ENCODE results near the gene DDIAS.

The DDIAS gene

DNA sequence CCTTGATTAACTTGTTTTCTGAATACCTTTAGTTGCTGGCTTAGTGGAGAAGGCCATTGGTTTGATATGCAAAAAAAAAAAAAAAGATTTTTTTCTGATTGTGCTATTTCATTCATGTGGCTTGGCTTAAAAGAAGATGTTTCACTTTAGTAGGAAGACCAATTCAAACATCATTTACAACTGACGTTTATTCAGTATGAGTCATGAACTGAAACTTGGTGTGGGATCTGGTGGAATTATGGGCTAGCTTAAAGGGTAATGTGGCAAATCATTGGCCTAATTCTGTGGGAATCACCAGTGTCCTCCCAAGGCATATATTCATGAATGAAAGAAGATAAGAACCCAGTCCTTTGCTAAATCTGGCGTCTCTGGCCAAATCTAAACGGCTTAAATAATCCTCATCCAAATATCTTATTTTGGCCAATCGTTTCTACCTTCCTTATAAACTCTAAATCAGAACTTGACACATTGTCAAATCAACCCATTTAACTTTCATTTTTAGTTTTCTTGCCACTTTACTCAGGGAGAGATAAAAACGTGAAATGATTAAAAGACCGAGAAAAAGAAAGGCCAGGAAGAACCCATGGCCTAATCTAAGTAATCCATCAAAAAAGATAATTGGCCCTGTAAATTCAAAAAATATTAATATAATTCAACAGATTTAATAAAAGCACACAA lies 77.0 kb downstream of the DDIAS start:
- peak; percentile 88 for FAIRE-seq
- TF ChIP-seq TAF1 (IDR thresholded peaks at IDR 0.05; ENCODE audit: borderline replicate concordance, low read depth, low read length) (no peak), POLR2AphosphoS5 (IDR thresholded peaks at IDR 0.05; ENCODE audit: low read depth, low read length) (no peak), POLR2A (IDR thresholded peaks at IDR 0.05; ENCODE audit: low read depth, low read length) (no peak)
- DNase-seq (ENCODE audit: insufficient read length) = no peak

- DNase-seq (ENCODE audit: insufficient read length) = no peak
- no peak for FAIRE-seq
- no peak for TF ChIP-seq POLR2AphosphoS5 (IDR thresholded peaks at IDR 0.05; ENCODE audit: low read depth, low read length)
- TF ChIP-seq POLR2A (IDR thresholded peaks at IDR 0.05; ENCODE audit: low read depth, low read length) = no peak
- no peak for TF ChIP-seq TAF1 (IDR thresholded peaks at IDR 0.05; ENCODE audit: borderline replicate concordance, low read depth, low read length)
Observed at GRCh38 chr11:82979824-82980223, 78.3 kb downstream of the DDIAS start.

GRCh38 chr11:82980292-82980691 lies 78.8 kb downstream of the DDIAS start:
- DNase-seq (ENCODE audit: insufficient read length) = no peak
- FAIRE-seq = no peak
- TF ChIP-seq POLR2A (IDR thresholded peaks at IDR 0.05; ENCODE audit: low read depth, low read length) = no peak
- TF ChIP-seq POLR2AphosphoS5 (IDR thresholded peaks at IDR 0.05; ENCODE audit: low read depth, low read length) = no peak
- no peak for TF ChIP-seq TAF1 (IDR thresholded peaks at IDR 0.05; ENCODE audit: borderline replicate concordance, low read depth, low read length)

GRCh38 chr11:82980947-82981346 lies 79.4 kb downstream of the DDIAS start:
- no peak for TF ChIP-seq POLR2AphosphoS5 (IDR thresholded peaks at IDR 0.05; ENCODE audit: low read depth, low read length)
- TF ChIP-seq TAF1 (IDR thresholded peaks at IDR 0.05; ENCODE audit: borderline replicate concordance, low read depth, low read length) = no peak
- TF ChIP-seq POLR2A (IDR thresholded peaks at IDR 0.05; ENCODE audit: low read depth, low read length) = no peak
- no peak for FAIRE-seq

GRCh38 chr11:82981852-82982251 lies 80.3 kb downstream of the DDIAS start:
- no peak for DNase-seq (ENCODE audit: insufficient read length)
- FAIRE-seq = no peak
- TF ChIP-seq POLR2AphosphoS5 (IDR thresholded peaks at IDR 0.05; ENCODE audit: low read depth, low read length) (no peak), POLR2A (IDR thresholded peaks at IDR 0.05; ENCODE audit: low read depth, low read length) (no peak), TAF1 (IDR thresholded peaks at IDR 0.05; ENCODE audit: borderline replicate concordance, low read depth, low read length) (no peak)

More at GRCh38 chr11:82980947-82981346, 79.4 kb downstream of the DDIAS start:
- DNase-seq (ENCODE audit: insufficient read length) = no peak
